Measurements from ENCODE around the gene SRPRB. TPM values are rescaled to one million over a fixed set of nuclear protein-coding genes. Genes with fewer than 3 reads are reported as not detected.

SRPRB gene
- total and polyA plus RNA-seq, 2 experiments from 2014 or later: 25.6 to 36.0 TPM

GRCh38 chr3:133840767-133841166 lies 35.2 kb downstream of the SRPRB start (continued):
- TF ChIP-seq CTCF (conservative IDR thresholded peaks at IDR 0.05; ENCODE audit: low read depth in 2 of 2) (no peak), ETS1 (IDR thresholded peaks at IDR 0.05) (no peak), POLR2AphosphoS5 (IDR thresholded peaks at IDR 0.05; ENCODE audit: low read depth) (no peak), REST (IDR thresholded peaks at IDR 0.05; ENCODE audit: unreplicated experiment) (no peak), EZH2phosphoT487 (IDR thresholded peaks at IDR 0.05; ENCODE audit: unreplicated experiment) (no peak)

- Mint-ChIP-seq H3K27me3 (ENCODE audit: insufficient read depth, low read depth, poor library complexity) (peaks cover 12% of the 10 kb centered on the region), H3K9me3 (no peaks in the 10 kb centered on the region), H3K4me1 (no peaks in the 10 kb centered on the region), H3K4me3 (no peak overlapping the region), H3K36me3 (ENCODE audit: low read depth) (no peaks in the 10 kb centered on the region), H3K27ac (no peak overlapping the region)
- H3K9me2 ChIP-seq (ENCODE audit: insufficient read depth): no peaks in the 10 kb centered on the region
- H3K27me3 ChIP-seq (ENCODE audit: insufficient read depth): no peaks in the 10 kb centered on the region
- no peaks in the 10 kb centered on the region for H4K20me1 ChIP-seq (replicated peaks; ENCODE audit: insufficient read depth)
- no peak overlapping the region for H3K4me2 ChIP-seq
- no peaks in the 10 kb centered on the region for H3K4me1 ChIP-seq (ENCODE audit: insufficient read depth)
- TF ChIP-seq ETS1 (IDR thresholded peaks at IDR 0.05): no peak
- TF ChIP-seq JUNB (IDR thresholded peaks at IDR 0.05; ENCODE audit: unreplicated experiment): no peak
- no peaks in the 10 kb centered on the region for H3F3A ChIP-seq (replicated peaks; ENCODE audit: low read depth)
- ATAC-seq (no peak), DNase-seq (ENCODE audit: low spot score) (no peak)
- no peaks in the 10 kb centered on the region for H3K36me3 ChIP-seq (ENCODE audit: insufficient read depth)
- H3K4me3 ChIP-seq: no peak overlapping the region
- H2AFZ ChIP-seq: no peak overlapping the region
- H3K79me2 ChIP-seq (replicated peaks; ENCODE audit: insufficient read depth): no peaks in the 10 kb centered on the region
- H3K27ac ChIP-seq (ENCODE audit: low read depth): no peak overlapping the region
These were observed 35.6 kb downstream of the SRPRB start for GRCh38 chr3:133841196-133841595.
